Thoracic aorta (tissue), 2 donors: ENCODE data around the gene BFSP1. TPM values are rescaled to one million over a fixed set of nuclear protein-coding genes. Genes with fewer than 3 reads are reported as not detected.

Experiments
- ATAC-seq: fragments of 150-250 bp; one replicate; pipeline ENCODE4 v1.8.0; 2017; ENCODE audit warnings: low read depth; ENCODE audit not compliant: insufficient number of reproducible peaks, low FRiP score
- DNase-seq: peaks from one replicate; pipeline ENCODE4 v3.0.0-alpha.2; 2020; ENCODE audit warnings: low spot score
- H3K27ac ChIP-seq, 2 donors: fragments of 200-600 bp; sonication (generic); 1 replicate in 1 of 2; 2 replicates in 1 of 2; pipeline ENCODE4 v1.5.1; 2016; ENCODE audit warnings: mild to moderate bottlenecking in 2 of 2, moderate library complexity in 2 of 2
- H3K27me3 ChIP-seq: fragments of 200-600 bp; sonication (generic); replicated peaks from 2 replicates; pipeline ENCODE4 v1.6.0; 2016; ENCODE audit warnings: mild to moderate bottlenecking; ENCODE audit not compliant: insufficient read depth
- H3K36me3 ChIP-seq: fragments of 200-600 bp; sonication (generic); one replicate; pipeline ENCODE4 v1.5.1; 2016
- H3K4me1 ChIP-seq, 2 donors: fragments of 200-600 bp; sonication (generic); 1 replicate in 1 of 2; 2 replicates in 1 of 2; pipeline versions ENCODE4 v1.5.1 to v1.6.0; 2016; ENCODE audit warnings: low read depth in 2 of 2, mild to moderate bottlenecking in 1 of 2; ENCODE audit not compliant: control insufficient read depth in 1 of 2
- H3K4me3 ChIP-seq: fragments of 200-600 bp; sonication (generic); 2 replicates; pipeline ENCODE4 v1.5.1; 2016; ENCODE audit warnings: mild to moderate bottlenecking
- H3K9me3 ChIP-seq: fragments of 200-600 bp; sonication (generic); 2 replicates; pipeline ENCODE4 v1.5.1; 2016
- total RNA-seq, 2 donors: library from RNA; depleted of rRNA; stranded (reverse); fragments of >200 nt; gene quantifications; one replicate each; pipeline versions ENCODE4 v1.1.0 to v1.2.3, GENCODE V29; 2016
- TF ChIP-seq, protein P1 (sequence below): fragments of 200-600 bp; sonication (generic); IDR thresholded peaks from one replicate; pipeline ENCODE4 v1.5.1; 2019; ENCODE audit warnings: antibody characterized with exemption

Gene BFSP1
- total RNA-seq, 2 donors from 2014 or later, result 2.4 to 3.0 TPM

DNA sequence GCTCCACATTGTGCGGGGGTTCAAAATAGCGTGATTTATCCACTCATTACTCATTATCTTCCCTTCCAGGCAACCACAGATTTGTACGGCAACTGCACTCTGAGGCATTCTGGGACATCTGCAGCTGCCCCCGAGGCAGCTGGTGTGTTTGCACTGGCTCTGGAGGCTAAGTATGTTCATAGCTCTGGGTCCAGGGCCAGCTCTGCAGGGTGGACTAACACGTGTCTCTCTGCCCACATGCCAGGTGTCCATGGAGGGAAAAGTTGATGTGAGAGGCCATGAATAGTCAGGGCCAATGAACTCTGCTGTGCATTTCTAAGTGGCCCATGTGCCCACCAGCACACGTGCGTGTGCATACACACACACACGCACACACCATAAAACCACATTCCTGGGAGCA is 74.9 kb downstream of the BFSP1 start:
- TF ChIP-seq, protein P1, sequence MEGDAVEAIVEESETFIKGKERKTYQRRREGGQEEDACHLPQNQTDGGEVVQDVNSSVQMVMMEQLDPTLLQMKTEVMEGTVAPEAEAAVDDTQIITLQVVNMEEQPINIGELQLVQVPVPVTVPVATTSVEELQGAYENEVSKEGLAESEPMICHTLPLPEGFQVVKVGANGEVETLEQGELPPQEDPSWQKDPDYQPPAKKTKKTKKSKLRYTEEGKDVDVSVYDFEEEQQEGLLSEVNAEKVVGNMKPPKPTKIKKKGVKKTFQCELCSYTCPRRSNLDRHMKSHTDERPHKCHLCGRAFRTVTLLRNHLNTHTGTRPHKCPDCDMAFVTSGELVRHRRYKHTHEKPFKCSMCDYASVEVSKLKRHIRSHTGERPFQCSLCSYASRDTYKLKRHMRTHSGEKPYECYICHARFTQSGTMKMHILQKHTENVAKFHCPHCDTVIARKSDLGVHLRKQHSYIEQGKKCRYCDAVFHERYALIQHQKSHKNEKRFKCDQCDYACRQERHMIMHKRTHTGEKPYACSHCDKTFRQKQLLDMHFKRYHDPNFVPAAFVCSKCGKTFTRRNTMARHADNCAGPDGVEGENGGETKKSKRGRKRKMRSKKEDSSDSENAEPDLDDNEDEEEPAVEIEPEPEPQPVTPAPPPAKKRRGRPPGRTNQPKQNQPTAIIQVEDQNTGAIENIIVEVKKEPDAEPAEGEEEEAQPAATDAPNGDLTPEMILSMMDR, result no peak
- DNase-seq (no peak), ATAC-seq (no peak)
- Histone ChIP-seq H3K27ac (no peak overlapping the region), H3K9me3 (no peaks in the 10 kb centered on the region), H3K27me3 (peaks cover 3% of the 10 kb centered on the region), H3K4me3 (no peak overlapping the region), H3K36me3 (no peaks in the 10 kb centered on the region), H3K4me1 (no peaks in the 10 kb centered on the region)

DNA sequence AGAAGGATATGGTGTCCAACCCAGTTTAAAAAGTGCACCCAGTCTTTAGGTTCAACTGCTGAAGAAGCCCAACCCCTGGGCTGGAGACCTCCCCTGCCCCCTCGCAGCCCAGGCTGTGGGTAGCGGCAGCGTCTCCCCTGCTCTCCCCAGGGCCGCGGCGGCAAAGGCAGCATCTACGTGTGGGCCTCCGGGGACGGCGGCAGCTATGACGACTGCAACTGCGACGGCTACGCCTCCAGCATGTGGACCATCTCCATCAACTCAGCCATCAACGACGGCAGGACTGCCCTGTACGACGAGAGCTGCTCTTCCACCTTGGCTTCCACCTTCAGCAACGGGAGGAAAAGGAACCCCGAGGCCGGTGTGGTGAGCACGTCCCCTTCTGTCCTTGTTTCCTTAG is 77.6 kb downstream of the BFSP1 start:
- H3K27ac ChIP-seq, result no peak overlapping the region
- H3K36me3 ChIP-seq, result no peaks in the 10 kb centered on the region
- H3K4me1 ChIP-seq, result no peaks in the 10 kb centered on the region
- no peaks in the 10 kb centered on the region for H3K27me3 ChIP-seq
- no peak overlapping the region for H3K4me3 ChIP-seq
- ATAC-seq (no peak), DNase-seq (no peak)
- H3K9me3 ChIP-seq, result no peaks in the 10 kb centered on the region
- TF ChIP-seq, protein P1, result no peak

DNA sequence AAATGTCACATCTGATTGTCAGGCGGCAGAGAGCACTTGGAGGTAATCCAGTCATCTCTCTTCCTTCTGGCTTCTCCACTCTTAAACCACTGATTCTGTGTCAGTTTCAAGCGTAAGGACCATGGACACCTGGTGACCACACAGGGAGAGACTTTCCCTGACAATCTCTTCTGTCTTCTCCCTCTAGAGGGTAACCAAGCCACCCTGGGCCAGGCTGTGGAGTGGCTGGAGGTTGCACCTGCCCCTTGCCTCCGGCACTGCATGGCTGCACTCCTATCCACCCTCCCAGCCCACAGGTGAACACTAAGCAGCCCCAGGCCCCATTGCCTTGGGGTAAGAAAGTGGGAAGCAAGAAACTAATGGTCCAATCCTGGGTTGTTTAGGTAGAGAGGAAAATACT is 78.7 kb downstream of the BFSP1 start:
- ATAC-seq (no peak), DNase-seq (no peak)
- Histone ChIP-seq H3K36me3 (no peaks in the 10 kb centered on the region), H3K4me1 (no peaks in the 10 kb centered on the region), H3K4me3 (no peak overlapping the region), H3K27ac (no peak overlapping the region), H3K27me3 (no peaks in the 10 kb centered on the region), H3K9me3 (no peaks in the 10 kb centered on the region)
- TF ChIP-seq, protein P1, result no peak

DNA sequence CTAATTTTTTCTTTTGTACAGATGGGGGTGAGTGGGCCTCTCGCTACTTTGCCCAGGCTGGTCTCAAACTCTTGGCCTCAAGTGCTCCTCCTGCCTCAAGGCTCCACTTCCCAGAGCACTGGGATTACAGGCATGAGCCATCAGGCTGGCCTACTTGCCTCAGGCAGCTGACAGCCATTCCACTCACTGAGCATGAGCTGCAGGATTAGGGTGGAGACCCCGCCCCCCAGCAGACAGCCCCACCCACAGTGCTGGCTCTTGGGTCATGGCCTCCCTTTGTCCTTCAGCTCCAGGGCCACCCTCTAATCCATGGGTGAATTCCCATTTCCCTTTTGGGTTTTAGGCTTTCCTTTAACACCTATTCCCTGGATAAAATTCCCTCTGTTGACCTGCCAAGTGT is 82.1 kb downstream of the BFSP1 start:
- ATAC-seq (no peak), DNase-seq (no peak)
- Histone ChIP-seq H3K4me1 (no peaks in the 10 kb centered on the region), H3K27me3 (no peaks in the 10 kb centered on the region), H3K36me3 (no peaks in the 10 kb centered on the region), H3K27ac (no peak overlapping the region), H3K4me3 (no peak overlapping the region), H3K9me3 (no peaks in the 10 kb centered on the region)
- TF ChIP-seq, protein P1, result no peak

DNA sequence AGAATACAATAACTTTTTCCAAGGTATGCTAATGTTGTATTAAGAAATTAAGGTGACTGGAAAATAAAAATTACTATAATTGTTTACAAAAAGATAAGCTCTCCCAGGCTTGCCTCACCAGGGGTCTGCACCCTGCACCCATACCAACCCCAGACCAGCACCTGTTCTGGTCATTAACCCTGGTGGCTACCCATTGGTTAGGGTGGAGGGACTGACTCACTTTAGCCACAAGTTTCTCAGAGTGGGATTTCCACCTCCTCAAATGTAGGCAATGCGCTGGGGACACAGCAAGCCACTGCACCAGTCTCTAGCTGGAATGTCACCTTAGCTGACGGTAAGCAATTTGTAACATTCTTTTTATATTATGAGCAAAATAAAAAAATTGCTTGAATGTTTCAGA is 83.1 kb downstream of the BFSP1 start:
- Histone ChIP-seq H3K36me3 (no peaks in the 10 kb centered on the region), H3K4me3 (no peak overlapping the region), H3K27ac (no peak overlapping the region), H3K9me3 (no peaks in the 10 kb centered on the region), H3K4me1 (no peaks in the 10 kb centered on the region), H3K27me3 (no peaks in the 10 kb centered on the region)
- TF ChIP-seq, protein P1, result no peak
- ATAC-seq, result no peak
- no peak for DNase-seq
